ENCODE data around the gene CELF5. TPM values are rescaled to one million over a fixed set of nuclear protein-coding genes. Genes with fewer than 3 reads are reported as not detected.
"Not testable (repeated sequence)": the region's sequence is repeated elsewhere in the genome, so short reads cannot be mapped to it uniquely, and the experiment has no call there.

CELF5 gene
- total and polyA plus RNA-seq, 9 donors, result 0.09 to 1.6 (median 0.69) TPM

DNA sequence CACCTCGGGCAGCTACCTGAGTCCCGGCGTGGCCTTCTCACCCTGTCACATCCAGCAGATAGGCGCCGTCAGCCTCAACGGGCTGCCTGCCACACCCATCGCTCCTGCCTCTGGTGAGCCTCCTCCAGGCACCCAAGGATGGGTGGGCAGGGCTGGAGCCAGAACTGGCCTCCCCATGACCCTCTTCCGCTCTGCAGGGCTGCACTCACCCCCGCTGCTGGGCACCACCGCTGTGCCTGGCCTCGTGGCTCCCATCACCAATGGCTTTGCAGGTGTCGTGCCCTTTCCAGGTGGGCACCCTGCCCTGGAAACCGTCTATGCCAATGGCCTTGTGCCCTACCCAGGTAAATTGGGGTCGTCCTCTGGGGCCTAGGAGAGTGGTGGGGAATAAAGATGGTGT lies 57.7 kb downstream of the CELF5 start:
- Histone ChIP-seq H3K9me3 (replicated peaks; ENCODE audit: control insufficient read depth, low read depth, low read length) (no peaks in the 10 kb centered on the region), H3K4me1 (ENCODE audit: control insufficient read depth, insufficient read depth, low read length) (peaks cover 3% of the 10 kb centered on the region), H3K4me3 (ENCODE audit: low read length) (no peak overlapping the region), H3K36me3 (ENCODE audit: control insufficient read depth, insufficient read depth, low read length) (no peaks in the 10 kb centered on the region), H3K27me3 (ENCODE audit: control insufficient read depth, insufficient read depth, low read length) (peaks cover 35% of the 10 kb centered on the region), H3K27ac (ENCODE audit: low read length) (no peak overlapping the region)
- DNase-seq, result no peak
- WGBS (ENCODE audit: insufficient coverage), result 77% methylated on average over 13 of the region's 14 CpGs

DNA sequence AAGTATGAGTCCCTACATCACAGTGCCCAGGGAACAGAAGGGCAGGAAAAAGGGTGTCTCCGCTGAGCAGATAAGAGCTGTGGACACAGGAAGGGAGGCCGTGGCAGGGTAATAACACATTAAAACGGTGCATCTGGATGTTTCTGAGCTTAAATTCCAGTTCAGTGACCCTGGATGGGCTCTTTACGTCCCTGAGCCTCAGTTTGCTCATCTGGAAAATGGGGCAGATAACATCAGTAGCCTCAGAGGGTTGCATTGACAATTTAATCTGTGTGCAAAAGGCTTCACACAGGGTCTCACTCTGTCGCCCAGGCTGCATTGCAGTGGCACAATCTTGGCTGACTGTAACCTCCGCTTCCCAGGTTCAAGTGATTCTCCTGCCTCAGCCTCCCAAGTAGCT lies 58.1 kb downstream of the CELF5 start:
- 75% methylated on average over 6 of the region's 6 CpGs for WGBS (ENCODE audit: insufficient coverage)
- Histone ChIP-seq H3K4me3 (ENCODE audit: low read length) (no peak overlapping the region), H3K36me3 (ENCODE audit: control insufficient read depth, insufficient read depth, low read length) (no peaks in the 10 kb centered on the region), H3K27me3 (ENCODE audit: control insufficient read depth, insufficient read depth, low read length) (peaks cover 34% of the 10 kb centered on the region), H3K27ac (ENCODE audit: low read length) (no peak overlapping the region), H3K4me1 (ENCODE audit: control insufficient read depth, insufficient read depth, low read length) (peaks cover 3% of the 10 kb centered on the region), H3K9me3 (replicated peaks; ENCODE audit: control insufficient read depth, low read depth, low read length) (no peaks in the 10 kb centered on the region)
- no peak for DNase-seq

DNA sequence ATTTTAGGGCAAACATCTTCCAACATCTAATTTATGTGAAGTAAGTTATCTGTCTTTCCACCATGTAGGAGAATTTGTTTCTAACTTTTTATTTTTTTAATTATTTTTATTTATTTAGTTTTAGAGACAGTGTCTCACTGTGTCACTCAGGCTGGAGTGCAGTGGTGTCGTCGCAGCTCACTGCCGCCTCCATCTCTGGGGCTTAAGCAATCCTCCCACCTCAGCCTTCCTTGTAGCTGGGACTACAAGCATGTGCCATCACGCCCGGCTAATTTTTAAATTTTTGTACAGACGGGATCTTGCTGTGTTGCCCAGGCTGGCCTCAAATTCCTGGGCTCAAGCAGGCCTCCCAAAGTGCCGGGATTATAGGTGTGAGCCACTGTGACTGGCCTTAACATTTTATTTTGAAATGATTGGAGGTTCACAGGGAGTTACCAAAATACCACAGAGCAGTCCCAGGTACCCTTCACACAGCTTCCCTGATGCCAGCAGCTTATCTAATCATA lies 58.8 kb downstream of the CELF5 start:
- Histone ChIP-seq H3K9me3 (replicated peaks; ENCODE audit: control insufficient read depth, low read depth, low read length) (no peaks in the 10 kb centered on the region), H3K4me1 (ENCODE audit: control insufficient read depth, insufficient read depth, low read length) (peaks cover 3% of the 10 kb centered on the region), H3K27me3 (ENCODE audit: control insufficient read depth, insufficient read depth, low read length) (peaks cover 31% of the 10 kb centered on the region), H3K4me3 (ENCODE audit: low read length) (no peak overlapping the region), H3K36me3 (ENCODE audit: control insufficient read depth, insufficient read depth, low read length) (no peaks in the 10 kb centered on the region), H3K27ac (ENCODE audit: low read length) (no peak overlapping the region)
- no peak for DNase-seq
- WGBS (ENCODE audit: insufficient coverage), result 78% methylated on average over 7 of the region's 7 CpGs

DNA sequence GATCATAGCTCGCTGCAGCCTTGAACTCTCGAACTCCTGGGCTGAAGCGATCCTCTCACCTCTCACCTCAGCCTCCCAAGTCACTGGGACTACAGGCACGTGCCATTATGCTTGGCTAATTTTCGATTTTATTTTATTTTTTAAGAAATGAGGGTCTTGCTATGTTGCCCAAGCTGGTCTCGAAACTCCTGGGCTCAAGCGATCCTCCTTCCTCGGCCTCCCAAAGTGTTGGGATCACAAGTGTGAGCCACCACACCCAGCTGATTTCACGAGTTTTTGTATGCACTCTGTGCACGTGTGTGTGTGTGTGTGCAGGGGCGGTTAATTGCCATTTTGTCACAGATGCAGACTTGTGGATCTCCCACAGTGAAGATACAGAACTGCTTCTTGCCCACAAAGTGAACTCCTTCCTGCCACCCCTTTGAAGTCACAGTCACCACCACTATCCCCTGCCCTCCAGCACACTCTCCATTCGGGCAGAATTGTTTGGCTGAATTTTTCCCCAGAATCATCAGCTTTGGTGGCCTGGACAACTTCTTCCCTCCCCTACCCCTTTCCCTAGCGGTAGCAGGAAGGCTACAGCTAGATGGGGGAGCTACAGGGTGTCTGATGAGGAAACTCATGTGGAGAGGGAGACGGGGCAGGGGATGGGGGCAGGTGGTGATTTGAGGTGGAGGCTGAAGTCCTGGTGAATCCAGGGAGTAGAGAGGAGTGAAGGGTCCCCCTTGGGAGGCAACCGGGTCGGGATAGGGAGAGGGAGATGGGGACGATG lies 59.6 kb downstream of the CELF5 start:
- Histone ChIP-seq H3K4me3 (ENCODE audit: low read length) (no peak overlapping the region), H3K4me1 (ENCODE audit: control insufficient read depth, insufficient read depth, low read length) (peaks cover 3% of the 10 kb centered on the region), H3K27me3 (ENCODE audit: control insufficient read depth, insufficient read depth, low read length) (peaks cover 31% of the 10 kb centered on the region), H3K9me3 (replicated peaks; ENCODE audit: control insufficient read depth, low read depth, low read length) (no peaks in the 10 kb centered on the region), H3K27ac (ENCODE audit: low read length) (no peak overlapping the region), H3K36me3 (ENCODE audit: control insufficient read depth, insufficient read depth, low read length) (no peaks in the 10 kb centered on the region)
- 28% methylated on average over 6 of the region's 17 CpGs for WGBS (ENCODE audit: insufficient coverage)
- DNase-seq, result no peak

DNA sequence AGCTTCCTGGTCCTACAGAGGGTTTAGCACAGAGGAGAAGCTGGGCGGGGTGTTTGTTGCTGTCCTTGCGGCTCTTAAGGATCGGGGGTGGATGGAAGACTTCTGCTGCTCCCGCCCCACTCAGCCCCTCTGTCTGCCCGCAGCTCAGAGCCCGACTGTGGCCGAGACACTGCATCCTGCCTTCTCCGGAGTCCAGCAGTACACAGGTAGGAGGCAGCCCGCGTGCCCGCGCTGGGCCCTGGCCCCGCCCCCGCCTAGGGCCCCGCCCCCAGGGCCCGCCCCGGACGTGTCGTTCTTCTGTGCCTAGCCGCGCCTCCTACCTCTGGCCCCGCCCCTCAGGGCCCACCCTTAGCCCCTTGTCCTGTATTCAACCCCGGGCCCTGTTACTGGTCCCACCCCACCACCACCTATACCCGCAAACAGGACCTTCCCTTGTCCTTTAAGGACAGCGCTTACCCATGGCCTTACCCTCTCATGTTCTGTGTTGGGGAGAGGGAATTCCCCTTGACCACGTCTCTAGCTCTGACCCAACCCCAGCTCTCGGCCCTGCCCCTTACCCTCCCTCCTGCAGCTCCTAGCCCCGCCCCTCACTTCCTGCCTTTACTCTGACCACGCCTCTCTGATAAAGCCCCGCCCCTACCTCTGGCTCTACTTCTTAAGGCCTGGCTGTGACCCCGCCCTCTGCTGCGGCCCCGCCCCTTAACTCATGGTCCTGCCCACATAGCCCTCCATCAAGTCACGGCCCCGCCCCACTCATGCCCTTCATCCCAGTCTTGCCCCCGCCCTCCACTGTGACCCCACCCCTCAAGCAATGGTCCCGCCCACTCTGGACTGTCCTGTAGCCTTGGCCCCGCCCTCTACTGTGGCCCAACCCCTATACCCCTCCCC lies 60.5 kb downstream of the CELF5 start:
- no peak overlapping the region for H3K4me3 ChIP-seq (ENCODE audit: low read length)
- peaks cover 3% of the 10 kb centered on the region for H3K4me1 ChIP-seq (ENCODE audit: control insufficient read depth, insufficient read depth, low read length)
- H3K27me3 ChIP-seq (ENCODE audit: control insufficient read depth, insufficient read depth, low read length), result peaks cover 35% of the 10 kb centered on the region
- WGBS (ENCODE audit: insufficient coverage), result under 1% methylated on average over 17 of the region's 38 CpGs
- peak; percentile 25 for DNase-seq
- H3K9me3 ChIP-seq (replicated peaks; ENCODE audit: control insufficient read depth, low read depth, low read length), result no peaks in the 10 kb centered on the region
- no peak overlapping the region for H3K27ac ChIP-seq (ENCODE audit: low read length)
- H3K36me3 ChIP-seq (ENCODE audit: control insufficient read depth, insufficient read depth, low read length), result no peaks in the 10 kb centered on the region

DNA sequence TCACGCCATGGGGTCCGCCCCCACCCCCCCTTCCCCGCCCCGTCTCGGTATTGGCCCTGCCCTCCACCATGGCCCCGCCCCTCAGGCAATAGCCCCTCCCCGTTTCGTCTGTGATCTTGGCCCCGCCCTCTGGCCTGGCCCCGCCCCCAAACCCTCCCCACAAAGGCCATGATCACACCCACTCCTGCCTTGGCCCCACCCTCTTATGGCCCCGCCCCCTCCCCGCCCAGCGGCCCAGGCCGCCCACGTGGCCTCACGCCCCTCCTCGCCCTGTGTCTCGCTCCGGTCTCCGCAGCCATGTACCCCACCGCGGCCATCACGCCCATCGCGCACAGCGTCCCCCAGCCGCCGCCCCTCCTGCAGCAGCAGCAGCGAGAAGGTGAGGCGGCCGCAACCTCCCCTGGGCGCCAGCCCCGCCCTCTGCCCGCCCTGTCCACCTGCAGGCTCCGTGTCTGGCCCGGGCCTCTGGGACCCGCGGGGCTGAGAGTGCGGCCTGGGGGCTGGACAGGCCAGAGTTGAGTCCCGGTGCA lies 61.3 kb downstream of the CELF5 start:
- H3K27me3 ChIP-seq (ENCODE audit: control insufficient read depth, insufficient read depth, low read length), result peaks cover 39% of the 10 kb centered on the region
- peaks cover 3% of the 10 kb centered on the region for H3K4me1 ChIP-seq (ENCODE audit: control insufficient read depth, insufficient read depth, low read length)
- no peak overlapping the region for H3K27ac ChIP-seq (ENCODE audit: low read length)
- H3K4me3 ChIP-seq (ENCODE audit: low read length), result no peak overlapping the region
- no peaks in the 10 kb centered on the region for H3K9me3 ChIP-seq (replicated peaks; ENCODE audit: control insufficient read depth, low read depth, low read length)
- H3K36me3 ChIP-seq (ENCODE audit: control insufficient read depth, insufficient read depth, low read length), result no peaks in the 10 kb centered on the region
- no peak for DNase-seq
- 2% methylated on average over 28 of the region's 40 CpGs for WGBS (ENCODE audit: insufficient coverage)

DNA sequence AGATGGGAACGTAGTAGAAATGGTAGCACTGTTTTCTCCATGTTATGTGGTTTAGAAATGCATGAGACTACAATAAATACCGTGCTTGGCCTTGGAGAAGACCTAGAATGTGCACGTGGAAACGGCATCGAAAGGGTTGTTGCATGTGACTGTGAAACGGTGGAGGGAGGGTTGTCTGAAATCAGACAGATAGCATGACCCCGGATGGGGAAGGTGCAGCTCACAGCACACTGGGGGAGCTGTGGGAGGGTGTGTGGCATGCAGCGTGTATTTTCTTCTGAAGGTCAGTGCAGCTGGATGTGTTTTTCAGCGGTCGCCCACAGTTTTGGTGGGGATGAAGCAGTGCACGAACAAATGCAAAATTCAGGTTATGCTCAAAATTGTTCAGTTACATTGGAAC lies 63.4 kb downstream of the CELF5 start:
- H3K27me3 ChIP-seq (ENCODE audit: control insufficient read depth, insufficient read depth, low read length), result peaks cover 29% of the 10 kb centered on the region
- WGBS (ENCODE audit: insufficient coverage), result 59% methylated on average over 11 of the region's 11 CpGs

DNA sequence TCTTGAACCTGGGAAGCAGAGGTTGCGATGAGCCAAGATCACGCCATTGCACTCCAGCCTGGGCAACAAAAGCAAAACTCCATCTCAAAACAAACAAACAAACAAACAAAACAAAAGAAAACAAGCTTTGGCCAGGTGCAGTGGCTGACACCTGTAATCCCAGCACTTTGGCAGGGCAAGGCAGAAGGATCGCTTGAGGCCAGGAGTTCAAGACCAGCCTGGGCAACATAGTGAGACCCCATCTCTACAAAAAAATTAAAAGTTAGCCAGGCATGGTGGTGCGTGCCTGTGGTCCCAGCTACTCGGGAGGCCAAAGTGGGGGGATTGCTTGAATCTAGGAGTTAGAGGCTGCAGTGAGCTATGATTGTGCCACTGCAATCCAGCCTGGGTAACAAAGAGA lies 64.0 kb downstream of the CELF5 start:
- no CpG with 5 or more reads among the region's 5 CpGs for WGBS (ENCODE audit: insufficient coverage)
- not testable (repeated sequence) for H3K4me3 ChIP-seq (ENCODE audit: low read length)

More for the DNA sequence above, 63.4 kb downstream of the CELF5 start:
- H3K36me3 ChIP-seq (ENCODE audit: control insufficient read depth, insufficient read depth, low read length), result no peaks in the 10 kb centered on the region
- H3K4me1 ChIP-seq (ENCODE audit: control insufficient read depth, insufficient read depth, low read length), result peaks cover 3% of the 10 kb centered on the region
- DNase-seq, result no peak
- H3K27ac ChIP-seq (ENCODE audit: low read length), result no peak overlapping the region
- H3K9me3 ChIP-seq (replicated peaks; ENCODE audit: control insufficient read depth, low read depth, low read length), result no peaks in the 10 kb centered on the region
- no peak overlapping the region for H3K4me3 ChIP-seq (ENCODE audit: low read length)

DNA sequence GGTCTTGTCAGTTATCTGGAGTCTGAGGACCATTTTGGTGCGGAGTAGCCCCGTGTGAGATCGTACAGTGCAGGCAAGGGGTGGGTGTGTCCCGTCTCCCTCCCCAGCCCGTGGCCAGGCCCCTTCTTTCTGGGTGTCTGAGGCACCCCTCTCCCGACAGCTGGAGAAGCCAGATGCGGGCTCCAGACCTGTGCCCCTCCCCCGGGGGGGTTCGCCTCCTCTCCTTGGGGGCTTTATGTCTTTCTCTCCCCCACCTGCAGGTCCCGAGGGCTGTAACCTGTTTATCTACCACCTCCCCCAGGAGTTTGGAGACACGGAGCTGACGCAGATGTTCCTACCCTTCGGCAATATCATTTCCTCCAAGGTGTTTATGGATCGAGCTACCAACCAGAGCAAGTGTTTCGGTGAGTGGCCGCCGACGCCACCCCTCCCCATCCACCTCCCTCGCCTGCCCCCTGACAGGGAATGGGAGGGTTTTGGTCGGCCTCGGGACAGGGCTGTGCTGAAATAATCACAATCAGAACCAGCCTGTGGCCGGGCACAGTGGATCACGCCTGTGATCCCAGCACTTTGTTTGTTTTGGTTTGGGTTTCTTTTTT lies 65.6 kb downstream of the CELF5 start:
- H3K4me1 ChIP-seq (ENCODE audit: control insufficient read depth, insufficient read depth, low read length), result peaks cover 2% of the 10 kb centered on the region
- WGBS (ENCODE audit: insufficient coverage), result 41% methylated on average over 9 of the region's 23 CpGs
- peaks cover 17% of the 10 kb centered on the region for H3K27me3 ChIP-seq (ENCODE audit: control insufficient read depth, insufficient read depth, low read length)
- no peak for DNase-seq
- H3K4me3 ChIP-seq (ENCODE audit: low read length), result no peak overlapping the region
- no peaks in the 10 kb centered on the region for H3K36me3 ChIP-seq (ENCODE audit: control insufficient read depth, insufficient read depth, low read length)
- H3K27ac ChIP-seq (ENCODE audit: low read length), result no peak overlapping the region
- no peaks in the 10 kb centered on the region for H3K9me3 ChIP-seq (replicated peaks; ENCODE audit: control insufficient read depth, low read depth, low read length)

More for the DNA sequence above, 64.0 kb downstream of the CELF5 start:
- not testable (repeated sequence) for H3K36me3 ChIP-seq (ENCODE audit: control insufficient read depth, insufficient read depth, low read length); H3K27ac ChIP-seq (ENCODE audit: low read length); DNase-seq; H3K4me1 ChIP-seq (ENCODE audit: control insufficient read depth, insufficient read depth, low read length); H3K9me3 ChIP-seq (replicated peaks; ENCODE audit: control insufficient read depth, low read depth, low read length)
- peaks cover 29% of the 10 kb centered on the region for H3K27me3 ChIP-seq (ENCODE audit: control insufficient read depth, insufficient read depth, low read length)

DNA sequence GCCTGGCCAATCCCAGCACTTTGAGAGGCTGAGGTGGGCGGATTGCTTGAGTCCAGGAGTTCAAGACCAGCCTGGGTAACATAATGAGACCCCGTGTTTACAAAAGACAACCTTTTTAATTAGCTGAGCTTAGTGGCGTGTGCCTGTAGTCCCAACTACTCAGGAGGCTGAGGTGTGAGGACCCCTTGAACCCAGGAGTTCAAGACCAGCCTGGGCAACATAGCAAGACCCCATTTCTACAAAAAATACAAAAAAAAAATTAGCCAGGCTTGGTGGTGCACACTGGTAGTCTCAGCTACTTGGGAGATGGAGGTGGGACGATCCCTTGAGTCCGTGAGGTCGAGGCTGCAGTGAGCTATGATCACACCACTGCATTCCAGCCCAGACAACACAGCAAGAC lies 66.4 kb downstream of the CELF5 start:
- H3K36me3 ChIP-seq (ENCODE audit: control insufficient read depth, insufficient read depth, low read length); DNase-seq; H3K4me3 ChIP-seq (ENCODE audit: low read length); H3K4me1 ChIP-seq (ENCODE audit: control insufficient read depth, insufficient read depth, low read length); H3K27ac ChIP-seq (ENCODE audit: low read length); H3K9me3 ChIP-seq (replicated peaks; ENCODE audit: control insufficient read depth, low read depth, low read length): not testable (repeated sequence)
- H3K27me3 ChIP-seq (ENCODE audit: control insufficient read depth, insufficient read depth, low read length), result peaks cover 17% of the 10 kb centered on the region
- 81% methylated on average over 3 of the region's 6 CpGs for WGBS (ENCODE audit: insufficient coverage)

Measured in muscle of leg (tissue), 11 donors.